Left colon (tissue), 2 donors: ENCODE data around the gene OBP2A. TPM values are rescaled to one million over a fixed set of nuclear protein-coding genes. Genes with fewer than 3 reads are reported as not detected.
"Not testable (repeated sequence)": the region's sequence is repeated elsewhere in the genome, so short reads cannot be mapped to it uniquely, and the experiment has no call there.

Experiments
- ATAC-seq: fragments of 200-7000 bp; cut with Tn5 transposase; one replicate; pipeline ENCODE4 v1.9.1; 2020; ENCODE audit warnings: mild to moderate bottlenecking, moderate library complexity
- DNase-seq, 2 donors: peaks; one replicate each; pipeline ENCODE4 v3.0.0-alpha.2; 2020
- intact Hi-C, 2 donors: fragments of 100-400 bp; cut with DNase I in 1 of 2; cut with micrococcal nuclease in 1 of 2; formaldehyde crosslinking; loops; one replicate each; pipeline versions ENCODE4 v1.11.2 to v1.14.0; 2022; cut with DNase I, micrococcal nuclease
- total RNA-seq, 2 donors: library from RNA; stranded (reverse); fragmentation: NEBNext Ultra II Directional; extraction: Animal tissue kit (Norgen Biotek cat#: 25700); gene quantifications; one replicate each; pipeline ENCODE4 v1.2.1, GENCODE V29; 2021
- donor health status: DM: no; HTN: no; CAD: no.
- donor health status: DM: yes; HTN: yes; CAD: no.

Gene OBP2A
- total RNA-seq, 2 donors from 2014 or later: not detected

DNA sequence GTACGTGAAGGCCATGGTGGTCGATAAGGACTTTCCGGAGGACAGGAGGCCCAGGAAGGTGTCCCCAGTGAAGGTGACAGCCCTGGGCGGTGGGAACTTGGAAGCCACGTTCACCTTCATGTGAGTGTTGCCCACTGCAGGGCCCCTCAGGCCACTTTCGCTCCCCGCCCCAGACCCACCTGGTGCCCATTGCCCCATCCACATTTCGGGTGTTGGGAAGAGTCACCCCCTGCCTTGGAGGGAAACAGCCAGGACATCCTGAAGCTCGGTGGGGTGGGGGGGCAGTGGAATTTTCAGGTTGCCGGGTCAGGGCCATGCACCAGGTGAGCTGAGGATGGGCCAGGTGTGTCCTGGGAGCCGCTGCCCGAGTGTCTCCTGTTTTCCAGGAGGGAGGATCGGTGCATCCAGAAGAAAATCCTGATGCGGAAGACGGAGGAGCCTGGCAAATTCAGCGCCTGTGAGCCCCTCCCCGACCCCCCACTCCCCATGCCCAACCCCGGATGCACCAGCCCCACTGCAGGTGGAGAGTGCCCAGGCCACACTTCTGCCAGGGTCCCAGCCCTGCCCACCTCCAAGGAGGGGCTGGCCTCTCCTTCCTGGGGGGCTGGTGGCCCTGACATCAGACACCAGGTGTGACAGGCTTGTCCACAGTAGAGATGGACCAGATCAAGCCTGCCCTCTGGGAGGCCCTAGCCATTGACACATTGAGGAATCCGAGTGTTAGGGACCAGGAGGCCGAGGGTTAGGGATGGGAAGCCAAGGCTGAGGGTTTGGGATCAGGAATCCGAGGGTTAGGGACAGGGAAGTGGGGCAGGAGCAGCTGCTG is 1.1 kb downstream of the OBP2A start:
- intact Hi-C loops, DNase-seq: not testable (repeated sequence)

DNA sequence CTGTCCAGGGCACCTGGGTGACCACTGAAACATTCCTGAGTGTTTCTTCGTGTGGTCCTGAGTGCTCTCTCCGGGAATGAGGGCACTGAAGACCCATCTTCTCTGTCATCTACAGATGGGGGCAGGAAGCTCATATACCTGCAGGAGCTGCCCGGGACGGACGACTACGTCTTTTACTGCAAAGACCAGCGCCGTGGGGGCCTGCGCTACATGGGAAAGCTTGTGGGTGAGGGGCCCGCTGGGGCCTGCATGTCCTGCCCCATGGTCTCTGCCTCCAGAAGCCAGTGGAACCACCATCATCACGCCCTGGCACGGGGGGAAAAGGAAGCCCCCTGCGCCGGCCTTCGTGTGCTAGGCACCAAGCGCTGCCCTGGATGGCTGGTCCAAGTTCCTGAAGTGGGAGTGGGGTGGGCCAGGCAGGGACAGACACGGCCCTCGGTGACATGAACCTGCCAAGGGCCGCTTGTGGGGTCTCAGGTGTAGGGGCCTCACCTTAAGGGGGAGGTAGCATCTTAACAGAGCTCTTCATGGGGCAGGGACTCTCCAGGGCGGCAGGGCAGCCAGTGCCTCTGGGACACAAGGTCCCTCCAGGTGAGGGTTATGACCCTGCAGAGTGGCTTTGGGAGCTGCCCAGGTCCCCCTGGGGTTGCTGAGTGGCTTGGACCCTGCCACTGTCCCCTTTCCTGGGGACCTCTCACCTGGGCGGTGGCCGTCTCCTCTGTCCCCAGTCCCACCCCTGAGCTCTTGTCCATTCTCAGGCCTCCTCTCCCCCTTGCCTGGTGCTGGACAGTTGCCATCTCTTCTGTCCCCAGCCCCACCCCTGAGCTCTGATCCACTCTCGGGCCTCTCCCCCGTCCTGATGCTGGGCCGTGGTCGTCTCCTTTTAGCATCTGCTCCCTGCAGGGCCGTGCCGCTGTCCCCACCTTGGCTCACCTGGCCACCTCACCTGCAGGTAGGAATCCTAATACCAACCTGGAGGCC is 2.1 kb downstream of the OBP2A start:
- no peak for DNase-seq
- intact Hi-C loops: no loop called here

More for the DNA sequence above, 1.1 kb downstream of the OBP2A start:
- ATAC-seq: not testable (repeated sequence)

DNA sequence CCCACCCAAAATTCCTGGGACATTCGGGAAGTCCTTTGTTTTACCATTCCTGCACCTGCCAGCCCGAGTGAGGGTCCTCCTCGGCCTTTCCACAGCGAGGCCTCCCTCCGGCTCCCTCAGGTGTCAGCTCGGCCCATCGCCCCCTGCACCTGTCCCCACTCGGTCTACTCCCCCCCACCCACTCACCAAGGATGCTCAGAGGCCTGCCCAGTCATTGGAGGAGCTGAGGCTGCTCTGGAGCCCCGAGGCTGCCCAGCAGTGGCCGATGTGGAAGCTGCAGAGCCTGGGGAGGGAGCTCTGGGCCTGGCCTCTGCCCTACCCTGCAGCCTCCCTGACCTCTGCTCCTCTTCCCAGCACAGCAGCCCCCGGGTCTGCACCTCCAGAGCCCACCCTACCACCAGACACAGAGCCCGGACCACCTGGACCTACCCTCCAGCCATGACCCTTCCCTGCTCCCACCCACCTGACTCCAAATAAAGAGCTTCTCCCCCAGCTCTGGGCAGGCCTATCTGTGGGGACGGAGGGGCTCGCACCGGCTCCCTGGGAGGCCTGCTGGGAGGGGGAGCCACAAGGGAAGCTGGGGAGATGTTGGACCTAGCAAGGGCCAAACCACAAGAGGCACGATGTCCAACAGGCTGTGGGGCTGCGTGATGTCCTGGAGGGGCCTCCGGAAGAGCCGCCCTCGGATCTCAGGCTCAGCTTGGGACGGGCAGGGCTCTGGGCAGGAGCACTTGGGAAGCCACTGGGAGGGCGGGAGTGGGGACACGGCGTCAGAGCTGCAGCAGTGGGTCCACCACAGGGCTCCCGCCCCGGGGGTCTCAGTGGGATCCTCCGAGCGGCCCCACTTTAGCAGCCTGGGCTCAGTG is 3.8 kb downstream of the OBP2A start:
- intact Hi-C loops, DNase-seq, ATAC-seq: not testable (repeated sequence)

More for the DNA sequence above, 2.1 kb downstream of the OBP2A start:
- ATAC-seq: no peak

DNA sequence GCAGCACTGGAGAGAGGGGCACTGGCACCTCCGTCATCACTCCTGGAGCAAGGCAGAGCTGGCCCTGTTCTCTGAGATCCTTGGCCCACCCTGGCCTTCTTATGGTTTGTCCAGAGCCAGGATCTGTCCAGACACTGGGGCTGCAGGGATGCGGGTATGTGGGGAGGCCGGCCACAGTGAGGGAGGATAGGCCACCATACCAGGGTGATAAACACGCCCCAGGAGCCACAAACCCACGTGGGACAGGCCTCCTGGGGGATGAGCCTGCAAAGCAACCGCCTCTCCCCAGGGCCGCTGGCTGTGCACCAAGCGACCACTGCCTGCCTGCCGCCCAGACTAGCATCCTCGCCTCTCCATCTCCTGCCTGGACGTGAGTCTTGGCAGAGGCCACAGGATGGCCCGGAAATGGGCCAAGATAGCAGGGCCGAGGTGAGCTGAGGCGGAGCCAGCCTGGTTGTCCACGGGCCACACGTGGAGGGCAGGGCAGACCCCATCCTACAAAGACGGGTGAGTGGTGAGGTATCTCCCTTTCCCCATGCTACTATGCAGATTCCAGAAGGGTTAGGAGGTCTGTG is 4.5 kb downstream of the OBP2A start:
- DNase-seq (no peak), ATAC-seq (no peak)
- intact Hi-C loops: no loop called here

DNA sequence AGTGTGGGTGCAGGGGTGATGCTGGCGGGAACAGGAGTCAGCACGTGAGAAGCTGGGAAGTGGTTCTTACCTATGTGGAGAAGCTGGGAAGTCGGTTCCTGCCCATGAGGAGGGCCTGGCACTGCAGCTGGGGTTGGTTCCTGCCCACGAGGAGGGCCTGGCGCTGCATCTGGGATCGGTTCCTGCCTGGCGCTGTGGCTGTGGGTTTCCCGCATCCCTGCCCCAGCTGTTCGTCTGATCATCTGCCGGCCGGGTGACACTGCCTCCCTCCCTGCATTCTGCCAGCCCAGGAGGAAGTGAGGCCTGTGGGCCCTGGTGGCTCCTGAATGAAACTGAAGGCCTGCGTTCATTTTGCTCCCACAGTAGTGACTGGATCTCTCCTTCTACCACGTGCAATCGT is 5.1 kb downstream of the OBP2A start:
- ATAC-seq: no peak

DNA sequence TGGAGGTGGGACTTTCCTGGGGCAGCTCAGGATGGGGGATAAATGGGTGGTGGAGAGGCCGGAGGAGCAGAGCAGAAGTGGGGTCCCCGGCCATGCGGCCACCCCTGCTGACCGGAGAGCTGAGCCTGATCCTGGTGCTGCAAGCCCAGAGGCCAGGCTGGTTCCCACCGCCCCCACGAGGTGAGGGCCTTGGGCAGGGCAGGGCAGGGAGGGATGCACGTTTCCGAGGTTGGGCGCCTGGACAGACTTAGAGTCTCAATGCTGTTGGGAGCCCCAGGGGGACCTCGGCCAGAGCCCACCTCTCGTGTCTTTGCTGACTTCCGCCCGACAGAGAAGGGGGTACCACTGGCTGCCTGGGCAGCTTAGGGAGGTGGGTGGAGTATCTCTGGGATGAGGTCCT is 5.5 kb downstream of the OBP2A start:
- no peak for ATAC-seq
- intact Hi-C loops: no loop called here

More for the DNA sequence above, 5.1 kb downstream of the OBP2A start:
- DNase-seq: no peak
- intact Hi-C loops: no loop called here

DNA sequence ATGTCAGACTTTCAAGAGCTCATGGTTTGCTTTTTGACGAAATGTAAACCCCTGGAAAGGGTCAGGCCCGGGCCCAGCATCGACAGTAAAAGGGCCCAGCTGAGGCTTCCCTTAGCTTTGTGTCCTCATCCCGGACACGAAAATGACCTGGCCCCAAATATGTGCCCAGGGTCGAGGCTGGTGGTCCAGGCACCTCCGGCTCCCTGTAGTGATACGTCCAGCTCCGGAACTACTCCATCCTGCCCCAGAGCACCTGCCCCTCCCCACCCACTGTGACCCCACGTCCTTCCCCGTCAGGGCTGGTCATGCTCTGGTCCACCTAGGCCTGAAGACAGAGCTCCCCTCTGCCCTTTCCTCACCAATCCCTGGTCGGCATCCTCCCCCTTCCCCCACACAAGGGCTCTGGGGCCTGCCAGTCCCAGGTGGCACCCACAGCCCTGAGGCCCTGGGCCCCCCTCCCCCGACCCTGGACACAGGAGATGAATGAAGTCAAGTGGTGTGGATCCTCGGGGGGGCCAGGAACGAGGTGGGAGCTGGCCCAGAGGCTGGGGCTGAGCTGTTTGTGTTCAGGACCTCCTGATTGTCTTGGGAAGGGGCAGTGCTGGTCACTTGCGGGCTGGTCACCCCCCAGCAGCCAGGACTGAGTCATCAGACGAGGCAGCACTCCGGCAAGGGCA is 6.2 kb downstream of the OBP2A start:
- intact Hi-C loops: no loop called here
- DNase-seq (no peak), ATAC-seq (no peak)

More for the DNA sequence above, 5.5 kb downstream of the OBP2A start:
- DNase-seq: no peak

DNA sequence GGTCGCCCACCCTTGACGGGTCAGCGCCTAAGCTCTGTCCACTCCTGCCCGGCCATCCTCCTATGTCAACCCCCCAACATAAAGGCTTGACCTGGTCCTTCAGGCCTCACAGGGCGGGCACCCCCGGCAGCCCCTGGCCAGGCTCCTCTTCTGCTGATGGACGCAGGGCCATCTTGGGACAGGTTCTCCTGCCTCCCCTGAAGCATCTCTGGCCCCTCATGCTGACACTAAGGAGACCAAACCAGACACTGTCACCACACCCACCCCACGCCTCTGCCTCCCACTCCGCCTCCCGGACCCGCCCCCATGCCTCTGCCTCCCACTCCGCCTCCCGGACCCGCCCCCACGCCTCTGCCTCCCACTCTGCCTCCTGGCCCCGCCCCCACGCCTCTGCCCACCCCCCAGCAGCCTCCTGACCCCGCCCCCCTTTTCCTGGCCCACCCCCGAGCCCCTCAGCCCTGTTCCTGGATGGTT is 6.8 kb downstream of the OBP2A start:
- DNase-seq (no peak), ATAC-seq (no peak)
- intact Hi-C loops: no loop called here

DNA sequence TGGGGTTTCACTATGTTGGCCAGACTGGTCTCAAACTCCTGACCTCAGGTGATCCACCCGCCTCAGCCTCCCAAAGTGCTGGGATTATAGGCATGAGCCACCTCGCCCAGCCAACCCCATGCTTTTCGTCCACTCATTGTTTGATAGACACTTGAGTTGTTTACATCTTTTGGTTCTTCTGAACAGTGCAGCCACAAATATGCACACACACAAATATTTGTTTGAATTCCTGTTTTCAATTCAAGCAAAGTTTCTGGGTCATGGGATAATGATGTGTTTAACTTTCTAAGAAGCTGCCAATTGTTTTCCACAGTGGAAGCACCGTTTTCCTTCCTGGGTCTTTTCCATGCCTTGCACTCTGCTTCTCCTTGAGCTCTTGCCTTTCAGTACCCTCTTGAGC is 8.8 kb downstream of the OBP2A start:
- DNase-seq (no peak), ATAC-seq (no peak)
- intact Hi-C loops: no loop called here

DNA sequence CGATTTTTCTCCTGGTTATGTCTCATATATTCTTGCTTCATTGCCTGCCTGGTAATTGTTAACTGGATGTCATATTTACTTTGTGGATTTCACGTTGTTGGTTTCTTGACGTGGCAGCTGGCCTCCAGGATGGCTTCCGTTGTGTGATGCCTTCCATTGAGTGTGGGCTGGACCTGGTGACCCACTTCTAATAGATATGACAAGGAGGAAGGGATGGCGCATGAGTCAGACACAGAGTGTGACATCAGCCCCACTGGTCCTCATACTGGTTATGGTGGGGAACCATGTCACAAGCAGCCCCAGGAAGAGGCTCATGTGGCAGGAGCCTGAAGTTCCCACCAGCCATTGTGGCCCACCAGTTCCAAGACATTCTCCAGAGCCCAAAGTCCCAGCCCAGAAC is 9.3 kb downstream of the OBP2A start:
- no peak for ATAC-seq
- DNase-seq: no peak
- intact Hi-C loops: no loop called here

DNA sequence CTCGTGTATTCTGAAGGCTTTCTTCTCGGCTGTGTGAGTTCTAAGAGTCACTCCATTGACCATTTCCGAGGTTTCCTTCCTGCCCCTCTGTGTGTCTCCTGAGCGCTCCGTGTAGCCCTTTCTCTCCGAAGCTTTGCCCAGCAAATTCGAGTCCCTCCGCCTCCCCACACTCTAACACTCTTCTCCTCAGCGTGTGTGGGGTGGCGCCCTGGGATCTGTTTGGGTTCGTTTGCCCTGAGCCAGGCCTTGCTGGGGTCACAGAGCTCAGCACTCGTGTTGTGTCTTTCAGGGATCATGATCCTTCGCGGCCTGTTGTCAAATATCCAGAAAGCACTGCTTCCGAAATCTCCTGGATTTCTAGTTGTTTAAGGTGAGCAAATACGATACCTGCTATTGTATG is 10.0 kb downstream of the OBP2A start:
- intact Hi-C loops: no loop called here
- ATAC-seq (no peak), DNase-seq (no peak)

DNA sequence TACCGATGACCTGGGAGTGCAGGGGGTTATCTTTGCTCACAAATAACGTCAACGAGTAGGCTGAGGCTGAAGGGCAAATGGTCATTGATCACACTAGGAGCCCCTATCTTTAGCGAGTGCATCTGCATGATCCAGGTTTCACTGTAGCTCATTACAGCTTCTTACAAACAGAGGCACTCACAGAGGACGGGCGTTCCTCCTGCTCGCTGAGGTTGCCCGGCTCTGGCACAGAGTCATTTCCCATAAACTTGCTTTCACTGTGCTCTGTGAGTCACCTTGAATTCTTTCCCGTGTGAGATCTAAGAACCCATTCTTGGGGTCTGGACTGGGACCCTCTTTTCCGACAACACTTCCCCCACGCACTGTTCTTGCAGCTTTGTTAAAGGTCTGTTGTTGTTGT is 13.7 kb downstream of the OBP2A start:
- intact Hi-C loops: no loop called here
- ATAC-seq (no peak), DNase-seq (no peak)

DNA sequence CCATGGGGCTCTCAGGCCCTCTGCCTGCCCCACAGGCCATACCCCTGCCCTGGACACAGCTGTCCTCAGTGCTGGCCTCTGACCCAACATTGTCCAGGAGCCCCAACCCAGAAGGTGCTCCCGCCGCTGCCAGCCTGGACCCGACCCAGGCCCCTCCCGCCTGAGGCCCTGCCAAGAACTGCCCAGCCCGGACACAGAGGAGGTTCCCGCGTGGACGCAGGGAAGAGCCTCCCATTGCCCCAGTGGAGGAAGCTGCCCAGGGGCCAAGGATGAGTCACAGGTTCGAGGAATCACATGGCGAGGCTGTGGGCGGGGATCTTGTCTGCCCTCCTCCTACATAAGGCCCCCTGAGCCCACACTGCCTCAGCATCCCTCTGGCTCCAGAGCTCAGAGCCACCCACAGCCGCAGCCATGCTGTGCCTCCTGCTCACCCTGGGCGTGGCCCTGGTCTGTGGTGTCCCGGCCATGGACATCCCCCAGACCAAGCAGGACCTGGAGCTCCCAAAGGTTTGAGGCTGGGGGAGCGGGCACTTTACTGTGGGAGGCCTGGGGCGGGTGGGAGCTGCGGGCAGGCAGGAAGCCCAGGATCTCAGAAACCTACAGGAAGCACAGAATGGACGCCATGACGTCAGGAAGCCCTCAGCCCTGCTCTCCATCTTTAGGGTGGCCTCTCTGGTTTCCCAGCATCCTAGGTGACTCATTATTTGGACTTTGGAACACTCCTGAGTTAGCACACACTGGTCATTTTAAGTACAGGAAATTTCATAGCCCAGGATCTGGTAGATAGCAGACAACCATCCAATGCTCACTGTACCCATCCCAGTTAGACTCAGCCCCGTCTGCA is 15.7 kb downstream of the OBP2A start, which contains the start of gene PAEP:
PAEP (plus strand) TSS at position 366 of the 844 bp plus-strand sequence.
- no peak for DNase-seq
- intact Hi-C loops: no loop called here
- ATAC-seq: no peak

DNA sequence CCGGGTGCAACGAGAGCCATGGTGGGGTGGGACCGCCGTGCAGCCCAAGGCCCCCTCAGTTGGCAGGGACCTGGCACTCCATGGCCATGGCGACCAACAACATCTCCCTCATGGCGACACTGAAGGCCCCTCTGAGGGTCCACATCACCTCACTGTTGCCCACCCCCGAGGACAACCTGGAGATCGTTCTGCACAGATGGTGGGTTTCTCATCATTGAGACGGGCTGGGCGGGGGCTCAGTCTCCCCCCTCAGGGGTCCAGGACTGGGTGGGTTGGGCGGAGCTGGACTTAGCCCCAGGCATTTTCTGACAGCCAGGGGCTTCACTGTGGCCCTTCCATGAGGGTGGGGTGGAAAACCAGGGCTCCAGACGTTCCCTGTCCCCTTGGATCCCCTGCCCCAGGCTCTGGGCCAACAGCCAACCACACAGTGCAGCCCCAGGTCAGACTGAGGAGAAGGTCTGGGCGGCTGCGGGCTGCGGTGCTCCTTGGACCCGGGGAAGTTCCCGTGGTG is 16.4 kb downstream of the OBP2A start:
- DNase-seq (no peak), ATAC-seq (no peak)

DNA sequence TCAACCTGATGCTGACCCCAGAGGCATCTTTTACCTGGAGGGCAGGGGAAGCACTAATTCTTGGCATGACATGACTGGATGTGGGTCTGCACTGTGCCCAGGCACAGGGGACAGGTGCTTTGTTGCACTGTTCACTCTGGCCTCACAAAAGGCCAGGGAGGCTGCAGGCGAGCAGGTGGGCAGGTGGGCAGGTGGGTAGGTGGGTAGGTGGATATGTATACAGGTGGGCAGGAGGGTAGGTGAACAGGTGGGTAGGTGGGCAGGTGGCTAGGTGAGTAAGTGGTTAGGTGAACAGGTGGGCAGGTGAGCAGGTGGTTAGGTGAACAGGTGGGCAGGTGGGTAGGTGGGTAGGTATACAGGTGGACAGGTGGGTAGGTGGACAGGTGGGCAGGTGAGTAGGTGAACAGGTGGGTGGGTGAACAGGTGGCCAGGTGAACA is 17.1 kb downstream of the OBP2A start:
- intact Hi-C loops: no loop called here
- DNase-seq (no peak), ATAC-seq (no peak)

More for the DNA sequence above, 16.4 kb downstream of the OBP2A start:
- intact Hi-C loops: no loop called here

DNA sequence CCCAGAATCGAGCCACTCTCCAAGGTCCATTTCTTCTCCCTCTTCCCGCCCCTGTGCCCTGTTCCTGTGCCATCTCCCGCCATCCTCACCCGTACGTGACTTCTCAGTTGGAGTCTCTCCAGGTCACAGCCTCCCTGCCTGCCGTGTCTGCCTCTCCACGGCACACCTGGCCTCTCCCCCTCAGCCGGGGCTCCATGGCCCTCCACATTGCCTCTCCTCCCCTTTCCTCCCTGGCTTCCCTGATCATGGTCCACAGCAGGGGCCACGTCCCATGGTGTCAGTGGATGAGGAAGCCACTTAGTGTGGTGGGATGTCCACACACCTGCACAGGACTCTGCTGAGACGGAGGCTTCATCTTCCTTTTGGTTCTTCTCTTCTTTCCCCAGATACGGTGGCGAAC is 17.9 kb downstream of the OBP2A start:
- ATAC-seq (no peak), DNase-seq (no peak)
- intact Hi-C loops: no loop called here
